ENCODE measurements around the gene ARHGAP36. TPM values are rescaled to one million over a fixed set of nuclear protein-coding genes. Genes with fewer than 3 reads are reported as not detected.

The ARHGAP36 gene
- total and polyA plus RNA-seq, 2 of the 8 experiments (the other 6 are each of a cell fraction or from before 2014, with no cell fraction given), result 0.32 to 0.38 TPM

DNA sequence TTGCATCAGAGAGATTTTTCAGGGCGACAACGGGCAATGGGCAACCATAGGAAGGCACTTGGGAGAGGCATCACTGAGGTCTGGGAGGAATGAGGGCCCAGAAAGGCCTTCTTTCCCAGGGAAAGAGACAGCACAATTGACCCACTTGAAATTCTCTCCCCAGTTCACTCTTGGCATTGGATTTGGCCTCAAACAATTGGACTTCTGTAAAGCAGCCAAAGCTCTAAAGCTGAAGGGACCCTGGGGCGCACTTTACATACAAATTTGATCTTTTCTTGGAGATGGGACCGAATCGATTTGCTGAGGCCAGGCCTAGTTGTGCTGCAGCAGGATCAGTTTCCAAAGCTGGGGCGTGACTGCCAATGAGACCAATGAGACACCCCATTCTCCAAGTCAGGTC, 3.2 kb downstream of the ARHGAP36 start:
- no peak overlapping the region for H3K4ac ChIP-seq (replicated peaks; ENCODE audit: insufficient read length, low read depth, low read length)
- no peak overlapping the region for H3K9ac ChIP-seq (replicated peaks in 1 of 4; ENCODE audit: extremely low read depth in 1 of 4, low read depth in 3 of 4, low read length in 3 of 4)
- H3K18ac ChIP-seq (ENCODE audit: extremely low read depth, low read length), result no peak overlapping the region
- no peak overlapping the region for H2BK12ac ChIP-seq (ENCODE audit: low read depth, low read length)
- no peaks in the 10 kb centered on the region for H3K79me2 ChIP-seq (ENCODE audit: control insufficient read depth in 1 of 2, insufficient read depth in 2 of 2, low read length in 2 of 2)
- H3K4me1 ChIP-seq (replicated peaks in 1 of 4; ENCODE audit: control insufficient read depth in 3 of 4, insufficient read depth in 4 of 4, low read length in 3 of 4), result peaks cover 0 to 6% (median 2%) of the 10 kb centered on the region in 4 experiments; a peak in 6 of 7 replicates
- ChIA-PET CTCF (ENCODE audit: partially characterized antibody) (interaction anchor here (1.4 to 2.0 kb wide), 4 partner anchors 8 to 202 kb away, joined by 5 to 11 read pairs (median 6); no protein-coding TSS in a partner anchor), POLR2A (ENCODE audit: partially characterized antibody) (no interaction called here)
- no peak for DNase-seq (ENCODE audit: low read depth in 1 of 2, low spot score in 2 of 2)
- H3K56ac ChIP-seq (replicated peaks; ENCODE audit: insufficient read length, low read depth, low read length), result no peak overlapping the region
- FAIRE-seq, result no peak
- H3K23me2 ChIP-seq (ENCODE audit: low read depth, low read length), result peaks cover 1% of the 10 kb centered on the region; the same call in 1 of the 2 replicates
- H3K9me3 ChIP-seq (ENCODE audit: insufficient read depth in 2 of 2, low read depth in 1 of 2, low read length in 1 of 2), result no peaks in the 10 kb centered on the region
- peaks cover 9 to 31% (median 27%) of the 10 kb centered on the region in 4 experiments for H3K27me3 ChIP-seq (replicated peaks in 1 of 4; ENCODE audit: control insufficient read depth in 3 of 4, extremely low read depth in 1 of 4, insufficient read depth in 3 of 4, low read length in 3 of 4)
- H3K36me3 ChIP-seq (ENCODE audit: control insufficient read depth in 2 of 4, insufficient read depth in 4 of 4, low read length in 3 of 4), result no peaks in the 10 kb centered on the region
- no peak overlapping the region for H3K23ac ChIP-seq (ENCODE audit: insufficient read length)
- H3K4me3 ChIP-seq (ENCODE audit: extremely low read depth in 1 of 4, insufficient read depth in 2 of 4, low read depth in 3 of 4, low read length in 4 of 4), result no peak overlapping the region
- H3K14ac ChIP-seq (ENCODE audit: insufficient read length), result no peak overlapping the region
- no peak overlapping the region for H3K27ac ChIP-seq (ENCODE audit: low read depth, low read length)
- H3K79me1 ChIP-seq (ENCODE audit: low read depth, low read length), result no peaks in the 10 kb centered on the region
- peaks cover 0 to 4% of the 10 kb centered on the region in 2 experiments for H4K20me1 ChIP-seq (replicated peaks in 1 of 2; ENCODE audit: control insufficient read depth in 1 of 2, insufficient read depth in 2 of 2, low read length in 2 of 2)
- no peak overlapping the region for H3K4me2 ChIP-seq (ENCODE audit: insufficient read depth in 1 of 2, low read depth in 2 of 2, low read length in 2 of 2)
- no peak overlapping the region for H2BK5ac ChIP-seq (ENCODE audit: low read depth, low read length)
- H2BK20ac ChIP-seq (ENCODE audit: low read length), result no peak overlapping the region
- WGBS, 2 experiments (ENCODE audit: extremely low coverage in 1 of 2, insufficient coverage in 1 of 2, insufficient read length in 1 of 2, insufficient replicate concordance in 2 of 2, low coverage in 1 of 2, low lambda C conversion rate in 2 of 2, missing lambda C conversion rate in 1 of 2), result 87% methylated on average over 6 of the region's 6 CpGs; no CpG with 5 or more reads in 1 of the 2 experiments
- no peak overlapping the region for H2BK15ac ChIP-seq (ENCODE audit: low read length)
- H2BK120ac ChIP-seq (replicated peaks; ENCODE audit: low read depth, low read length), result no peak overlapping the region
- H2AK5ac ChIP-seq (ENCODE audit: low read depth, low read length), result no peak overlapping the region
- H4K8ac ChIP-seq (ENCODE audit: extremely low read depth, insufficient read depth, low read length), result no peak overlapping the region
- no peak overlapping the region for H2AFZ ChIP-seq (ENCODE audit: low read length)
- H4K91ac ChIP-seq (replicated peaks; ENCODE audit: insufficient read length, low read length), result no peak overlapping the region
- H4K5ac ChIP-seq (ENCODE audit: insufficient read length, low read depth, low read length), result no peak overlapping the region
- TF ChIP-seq ZNF274 (IDR thresholded peaks at IDR 0.05; ENCODE audit: borderline replicate concordance, extremely low read depth, low read length) (no peak), NANOG (IDR thresholded peaks at IDR 0.05; ENCODE audit: insufficient read depth, low read depth, low read length, poor library complexity, severe bottlenecking) (no peak), BCL11A (IDR thresholded peaks at IDR 0.05; ENCODE audit: low read depth in 2 of 2, low read length in 2 of 2) (no peak), SP4 (IDR thresholded peaks at IDR 0.05; ENCODE audit: low read length) (no peak), SP2 (IDR thresholded peaks at IDR 0.05; ENCODE audit: low read length) (no peak), EZH2 (IDR thresholded peaks at IDR 0.05; ENCODE audit: low read depth, low read length, severe bottlenecking) (no peak), ASH2L (IDR thresholded peaks at IDR 0.05; ENCODE audit: low read length) (no peak), HDAC2 (IDR thresholded peaks at IDR 0.05; ENCODE audit: borderline replicate concordance in 1 of 2, low read depth in 2 of 2, low read length in 2 of 2) (no peak), GABPA (IDR thresholded peaks at IDR 0.05; ENCODE audit: borderline replicate concordance, insufficient read depth, low read length) (no peak), POLR2A (IDR thresholded peaks at IDR 0.05; ENCODE audit: control extremely low read depth in 1 of 2, low read depth in 2 of 2, low read length in 2 of 2) (no peak), RAD21 (IDR thresholded peaks at IDR 0.05 in 1 of 2, conservative IDR thresholded peaks at IDR 0.05 in 1 of 2; ENCODE audit: low read depth in 2 of 2, low read length in 2 of 2) (no peak)
- TF ChIP-seq, protein P1, sequence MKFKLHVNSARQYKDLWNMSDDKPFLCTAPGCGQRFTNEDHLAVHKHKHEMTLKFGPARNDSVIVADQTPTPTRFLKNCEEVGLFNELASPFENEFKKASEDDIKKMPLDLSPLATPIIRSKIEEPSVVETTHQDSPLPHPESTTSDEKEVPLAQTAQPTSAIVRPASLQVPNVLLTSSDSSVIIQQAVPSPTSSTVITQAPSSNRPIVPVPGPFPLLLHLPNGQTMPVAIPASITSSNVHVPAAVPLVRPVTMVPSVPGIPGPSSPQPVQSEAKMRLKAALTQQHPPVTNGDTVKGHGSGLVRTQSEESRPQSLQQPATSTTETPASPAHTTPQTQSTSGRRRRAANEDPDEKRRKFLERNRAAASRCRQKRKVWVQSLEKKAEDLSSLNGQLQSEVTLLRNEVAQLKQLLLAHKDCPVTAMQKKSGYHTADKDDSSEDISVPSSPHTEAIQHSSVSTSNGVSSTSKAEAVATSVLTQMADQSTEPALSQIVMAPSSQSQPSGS (IDR thresholded peaks at IDR 0.05; ENCODE audit: low read length), result no peak
